H7 (cell line): ENCODE results near the gene NOL4L. TPM values are rescaled to one million over a fixed set of nuclear protein-coding genes. Genes with fewer than 3 reads are reported as not detected.

ENCODE experiments used
- DNase-seq: peaks from one replicate; pipeline ENCODE4 v3.0.0; 2012
- H3K27me3 ChIP-seq: 2 replicates; pipeline ENCODE4 v1.6.0; 2011; ENCODE audit warnings: mild to moderate bottlenecking, low read length; ENCODE audit not compliant: control insufficient read depth, insufficient read depth
- H3K36me3 ChIP-seq: replicated peaks from 2 replicates; pipeline ENCODE4 v1.5.1; 2011; ENCODE audit warnings: low read length; ENCODE audit not compliant: control insufficient read depth, insufficient read depth
- H3K4me3 ChIP-seq: 2 replicates; pipeline ENCODE4 v1.5.1; 2011; ENCODE audit warnings: low read depth, mild to moderate bottlenecking, control low read depth, low read length, moderate library complexity; ENCODE audit not compliant: insufficient read depth
- total RNA-seq: library from RNA; depleted of rRNA; stranded (reverse); fragments of >200 nt; shearing (Covaris generic); gene quantifications from 2 replicates; pipeline ENCODE4 v1.2.3, GENCODE V29; 2014

The NOL4L gene
- total RNA-seq, 1 experiment from 2014 or later, result 26.6 TPM

DNA sequence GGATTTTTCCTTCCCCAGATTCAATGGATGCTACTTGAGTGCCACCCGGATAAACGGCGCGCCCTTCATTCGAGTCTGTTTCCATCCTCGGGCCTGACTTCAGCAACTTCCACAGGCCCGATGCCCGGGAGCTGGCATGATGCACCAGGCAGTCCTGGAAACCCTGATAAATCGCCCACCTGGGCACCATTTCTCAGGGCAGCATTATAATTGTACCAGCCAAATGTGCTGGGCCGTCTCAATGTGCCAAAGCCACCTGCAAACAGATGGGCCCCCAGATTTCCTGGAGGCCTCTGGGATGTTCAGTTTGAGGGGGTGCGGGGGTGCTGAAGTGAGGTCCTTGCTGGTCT, 65.8 kb downstream of the NOL4L start:
- Histone ChIP-seq H3K36me3 (no peaks in the 10 kb centered on the region), H3K27me3 (no peaks in the 10 kb centered on the region), H3K4me3 (no peak overlapping the region)
- no peak for DNase-seq

DNA sequence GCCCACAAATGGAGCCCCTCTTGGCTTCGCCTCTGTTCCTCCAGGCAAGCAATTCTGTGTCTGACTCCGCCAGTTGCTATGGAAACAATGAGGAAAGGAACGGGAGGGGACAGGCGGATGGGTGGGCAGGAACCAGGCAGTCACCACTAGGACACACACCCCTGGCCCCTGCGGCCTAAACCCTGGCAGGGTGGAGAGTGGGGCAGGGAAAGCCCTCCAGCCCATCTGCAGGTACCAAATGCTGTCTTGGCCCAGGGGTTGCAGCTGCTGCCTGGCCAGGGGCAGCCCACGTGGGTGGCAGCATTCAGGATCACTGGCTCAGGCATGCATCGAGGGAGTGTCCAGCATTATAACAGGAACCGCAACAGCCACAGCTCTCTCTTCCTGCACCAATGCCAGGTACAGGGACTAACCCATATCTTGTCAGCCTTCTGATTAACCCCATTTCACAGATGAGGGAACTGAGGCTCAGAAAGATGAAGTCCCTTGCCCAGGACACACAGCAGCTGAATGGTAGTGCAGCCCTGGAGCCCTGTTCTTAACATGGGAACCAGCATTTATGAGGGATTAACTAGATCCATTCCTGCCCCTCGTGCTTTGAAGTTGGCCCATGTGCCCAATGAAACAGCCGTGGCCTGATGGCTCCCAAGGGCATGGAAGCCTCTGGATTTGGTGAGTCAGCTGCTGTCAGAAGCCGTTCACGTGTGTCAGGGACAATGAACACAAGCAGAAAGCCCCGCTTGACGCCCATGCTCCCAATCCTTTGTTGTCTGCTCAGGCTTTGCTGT, 66.3 kb downstream of the NOL4L start:
- peak; percentile 73 for DNase-seq
- no peak overlapping the region for H3K4me3 ChIP-seq
- no peaks in the 10 kb centered on the region for H3K27me3 ChIP-seq
- no peaks in the 10 kb centered on the region for H3K36me3 ChIP-seq

DNA sequence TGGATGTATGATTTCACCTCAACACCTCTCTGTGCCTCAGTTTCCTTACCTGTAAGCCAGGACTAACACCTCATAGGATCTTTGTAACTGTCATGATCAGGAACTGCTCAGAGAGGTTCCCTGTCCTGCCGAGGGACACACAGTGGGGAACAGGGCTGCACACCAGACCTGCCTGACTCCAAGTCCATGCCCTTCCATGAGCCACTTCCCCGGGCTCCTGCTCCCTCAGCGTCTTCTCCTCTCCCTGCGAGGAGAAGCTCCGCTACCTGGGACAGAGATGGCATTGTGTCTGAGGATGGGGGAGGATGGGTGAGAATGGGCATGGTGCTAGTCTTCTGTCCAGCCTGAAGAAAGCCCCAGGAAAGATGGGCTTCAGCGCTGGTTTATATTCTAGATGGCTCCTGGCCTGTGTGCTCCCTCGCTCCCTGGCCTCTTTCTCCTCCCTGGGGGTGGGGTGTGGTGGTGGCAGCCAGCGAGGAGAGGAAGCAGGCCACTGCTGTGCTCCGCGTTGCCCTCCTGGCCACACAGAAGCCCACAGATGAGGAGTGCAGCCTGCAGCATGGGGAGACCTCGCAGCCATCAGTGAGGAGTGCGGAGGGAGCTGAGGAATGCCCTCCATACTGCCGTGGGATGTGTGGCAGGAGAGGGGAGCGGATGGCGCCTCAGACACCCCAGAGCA, 67.1 kb downstream of the NOL4L start:
- Histone ChIP-seq H3K4me3 (no peak overlapping the region), H3K36me3 (no peaks in the 10 kb centered on the region), H3K27me3 (no peaks in the 10 kb centered on the region)
- no peak for DNase-seq

DNA sequence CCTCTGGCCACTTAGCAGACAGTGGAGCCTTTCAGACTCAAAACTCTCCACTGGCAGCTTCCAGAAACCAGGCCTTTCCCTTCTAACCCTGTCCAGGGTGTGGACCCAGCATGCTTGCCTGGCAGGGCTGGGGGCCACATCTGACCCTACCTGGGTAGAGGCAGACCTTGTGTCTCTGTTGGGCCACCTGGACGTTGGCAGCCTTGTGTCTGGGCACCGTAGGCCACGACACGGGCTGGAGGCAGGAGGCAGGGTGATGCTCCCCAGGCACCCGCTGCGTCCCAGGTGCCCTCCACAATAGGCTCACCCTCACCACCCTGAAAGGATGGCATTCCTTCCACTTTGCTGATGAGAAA, 67.6 kb downstream of the NOL4L start:
- Histone ChIP-seq H3K27me3 (no peaks in the 10 kb centered on the region), H3K4me3 (no peak overlapping the region), H3K36me3 (no peaks in the 10 kb centered on the region)
- no peak for DNase-seq

DNA sequence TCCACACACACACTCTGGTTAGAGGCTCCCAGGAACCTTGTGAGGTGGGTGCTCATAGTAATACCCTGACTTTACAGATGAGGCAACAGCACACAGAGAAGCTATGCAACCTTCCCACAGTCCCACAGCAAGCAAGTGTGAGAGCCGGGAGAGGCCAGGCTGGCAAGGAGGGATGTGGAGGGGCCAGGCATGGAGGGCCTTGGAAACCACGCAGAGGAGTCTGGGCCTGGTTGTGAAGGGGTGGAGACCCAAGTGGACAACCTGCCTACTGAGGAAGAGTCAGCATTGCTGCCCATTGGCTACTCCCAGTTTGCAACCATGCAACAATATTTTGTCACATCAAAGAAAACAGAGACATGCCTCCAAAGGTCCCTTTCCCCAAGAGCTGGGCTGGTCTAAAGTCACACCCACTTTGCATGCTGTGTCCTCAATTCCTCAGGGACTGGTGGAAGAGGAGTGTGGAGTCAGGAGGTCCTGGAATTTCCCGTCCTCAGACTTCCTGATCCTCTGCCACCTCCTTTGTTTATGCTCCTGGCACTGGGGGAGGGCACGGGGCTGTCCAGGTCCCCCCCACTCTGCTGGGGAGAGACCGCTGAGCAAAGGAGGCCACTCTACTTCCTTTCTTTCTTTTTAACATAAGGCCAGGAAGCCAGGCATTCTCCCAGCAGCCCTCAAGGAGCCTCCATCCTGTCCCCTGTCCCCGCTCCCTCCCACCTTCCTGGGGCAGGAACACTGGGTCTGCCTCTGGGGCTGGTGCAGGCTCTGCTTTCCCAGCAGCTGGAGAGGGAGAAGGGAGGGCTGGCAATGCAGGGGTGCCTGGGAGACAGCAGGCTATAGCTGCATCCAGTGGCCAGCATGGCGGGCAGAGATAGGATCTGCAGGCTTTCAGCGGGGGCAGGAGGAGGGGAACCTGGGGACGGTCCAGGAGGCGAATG, 68.3 kb downstream of the NOL4L start:
- Histone ChIP-seq H3K36me3 (no peaks in the 10 kb centered on the region), H3K27me3 (no peaks in the 10 kb centered on the region), H3K4me3 (no peak overlapping the region)
- DNase-seq, result peak; percentile 72

DNA sequence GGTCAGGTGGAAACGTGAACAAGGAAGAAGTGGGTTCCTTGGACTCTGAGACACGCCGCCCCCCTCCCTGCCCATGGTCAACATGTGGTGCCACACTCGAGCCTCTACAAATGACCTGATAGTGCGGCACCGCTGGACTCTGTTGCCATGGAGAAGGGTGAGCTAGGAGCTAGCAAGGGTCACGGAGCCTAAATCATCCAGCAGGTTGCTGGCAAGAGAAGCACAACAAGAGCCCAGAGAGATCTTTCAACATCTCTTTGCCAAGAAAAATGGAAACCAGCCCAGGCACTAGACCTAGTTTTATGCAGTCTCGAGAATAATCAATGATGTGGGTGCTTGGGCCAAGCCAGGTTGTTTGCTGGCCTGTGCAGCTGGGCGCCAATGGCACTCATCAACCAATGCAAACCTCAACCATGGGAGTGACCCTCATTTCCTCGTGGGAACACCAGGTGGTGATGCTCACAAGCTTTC, 69.5 kb downstream of the NOL4L start:
- H3K27me3 ChIP-seq, result no peaks in the 10 kb centered on the region
- no peak for DNase-seq
- no peak overlapping the region for H3K4me3 ChIP-seq

DNA sequence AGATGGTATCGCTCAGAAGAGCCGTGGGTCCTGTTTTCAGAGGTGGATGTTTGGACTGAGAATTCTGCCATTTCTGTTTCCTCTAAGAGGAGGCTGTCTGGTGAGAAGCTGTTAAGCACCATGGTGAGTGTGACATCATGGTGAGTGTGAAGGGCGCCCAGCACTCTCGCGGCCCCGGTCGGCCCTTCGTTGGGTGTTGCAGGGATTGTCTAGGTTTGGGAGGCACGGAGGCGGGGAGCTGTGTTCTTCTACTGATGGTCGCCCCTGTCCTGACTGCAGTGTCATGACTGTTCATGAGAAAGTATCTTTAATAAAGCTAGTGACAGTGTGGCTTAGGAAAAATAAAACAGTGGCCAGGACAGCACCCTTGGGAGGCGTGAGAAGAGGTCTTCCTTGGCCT, 70.4 kb downstream of the NOL4L start:
- peak; percentile 11 for DNase-seq
- no peaks in the 10 kb centered on the region for H3K27me3 ChIP-seq
- no peaks in the 10 kb centered on the region for H3K36me3 ChIP-seq
- H3K4me3 ChIP-seq, result no peak overlapping the region

More for the DNA sequence above, 69.5 kb downstream of the NOL4L start:
- H3K36me3 ChIP-seq, result no peaks in the 10 kb centered on the region

DNA sequence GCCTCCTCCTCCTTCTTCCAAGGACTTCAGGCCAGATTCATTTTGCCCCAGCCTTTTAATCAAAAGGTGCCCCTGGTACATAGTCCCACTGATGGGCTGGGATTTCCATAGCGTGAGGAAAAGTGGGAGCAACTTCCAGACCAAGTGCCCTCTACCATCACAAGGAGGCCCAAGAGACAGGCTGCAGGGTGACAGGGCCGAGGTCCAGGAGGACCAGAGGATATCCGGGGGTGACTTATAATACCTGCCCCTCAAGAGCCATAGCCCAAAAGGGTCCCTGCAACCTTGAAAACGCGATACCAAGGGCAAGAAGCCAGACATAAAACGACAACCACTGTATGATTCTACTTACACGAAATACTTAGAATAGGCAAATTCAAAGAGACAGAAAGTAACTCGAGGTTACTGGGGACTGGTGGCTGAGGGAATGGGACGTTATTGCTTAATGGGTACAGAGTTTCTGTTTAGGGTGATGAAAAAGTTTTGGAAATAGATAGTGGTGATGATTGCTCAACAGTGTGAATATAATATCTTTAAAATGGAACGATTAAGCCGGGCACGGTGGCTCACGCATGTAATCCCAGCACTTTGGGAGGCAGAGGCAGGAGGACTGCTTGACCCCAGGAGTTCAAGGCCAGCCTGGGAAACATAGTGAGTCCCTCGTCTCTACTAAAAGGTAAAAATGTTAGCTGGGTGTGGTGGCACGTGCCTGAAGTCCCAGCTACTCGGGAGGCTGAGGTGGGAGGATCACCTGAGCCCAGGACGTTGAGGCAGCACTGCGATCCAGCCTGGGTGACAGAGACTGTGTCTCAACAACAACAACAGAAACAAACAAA, 71.9 kb downstream of the NOL4L start:
- DNase-seq, result peak; percentile 21
- Histone ChIP-seq H3K4me3 (no peak overlapping the region), H3K27me3 (no peaks in the 10 kb centered on the region), H3K36me3 (no peaks in the 10 kb centered on the region)

DNA sequence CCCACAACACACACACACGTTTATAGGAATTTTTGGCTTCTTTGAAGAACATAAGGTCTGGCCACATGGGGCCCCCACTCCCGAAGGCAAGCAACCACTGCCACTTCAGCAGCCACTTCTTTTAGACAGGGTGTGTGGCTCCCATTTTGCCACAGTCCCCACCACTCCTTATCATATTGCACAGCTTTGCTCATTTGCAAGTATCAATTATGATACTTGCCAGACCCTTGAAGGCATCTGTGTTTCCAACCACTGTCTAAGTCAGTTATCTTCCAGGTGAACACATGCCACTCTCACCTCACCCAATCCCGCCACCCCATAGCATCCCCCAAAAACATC, 73.1 kb downstream of the NOL4L start:
- H3K27me3 ChIP-seq, result no peaks in the 10 kb centered on the region
- H3K36me3 ChIP-seq, result no peaks in the 10 kb centered on the region
- H3K4me3 ChIP-seq, result no peak overlapping the region
- DNase-seq, result peak; percentile 10

DNA sequence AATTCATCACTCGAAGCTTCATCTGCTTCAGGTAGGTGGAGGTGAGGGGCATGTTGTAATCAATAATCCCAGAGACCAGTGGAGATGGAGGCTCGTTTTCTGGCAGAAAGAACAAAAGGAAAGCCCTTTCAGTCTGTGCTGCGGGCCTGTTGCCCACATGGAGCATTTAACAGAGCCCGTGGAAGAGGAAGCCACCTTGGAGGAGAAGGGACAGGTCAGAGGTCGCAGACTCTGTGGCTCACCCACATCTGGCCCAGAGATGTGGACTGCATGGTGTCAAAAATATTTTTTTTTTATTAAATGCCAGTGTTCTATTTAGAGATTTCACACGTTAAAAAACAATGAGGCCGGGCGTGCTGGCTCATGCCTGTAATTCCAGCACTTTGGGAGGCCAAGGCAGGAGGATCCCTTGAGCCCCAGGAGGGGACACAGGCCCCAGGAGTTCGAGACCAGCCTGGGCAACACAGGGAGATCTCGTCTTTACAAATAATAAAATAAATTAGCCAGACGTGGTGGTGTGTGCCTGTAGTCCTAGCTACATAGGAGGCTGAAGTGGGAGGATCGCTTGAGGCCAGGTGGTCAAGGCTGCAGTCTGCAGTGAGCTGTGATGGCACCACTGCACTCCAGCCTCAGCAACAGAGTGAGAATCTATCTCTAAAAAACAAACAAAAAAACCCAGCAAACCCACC, 73.6 kb downstream of the NOL4L start:
- Histone ChIP-seq H3K36me3 (no peaks in the 10 kb centered on the region), H3K4me3 (no peak overlapping the region), H3K27me3 (no peaks in the 10 kb centered on the region)
- no peak for DNase-seq

DNA sequence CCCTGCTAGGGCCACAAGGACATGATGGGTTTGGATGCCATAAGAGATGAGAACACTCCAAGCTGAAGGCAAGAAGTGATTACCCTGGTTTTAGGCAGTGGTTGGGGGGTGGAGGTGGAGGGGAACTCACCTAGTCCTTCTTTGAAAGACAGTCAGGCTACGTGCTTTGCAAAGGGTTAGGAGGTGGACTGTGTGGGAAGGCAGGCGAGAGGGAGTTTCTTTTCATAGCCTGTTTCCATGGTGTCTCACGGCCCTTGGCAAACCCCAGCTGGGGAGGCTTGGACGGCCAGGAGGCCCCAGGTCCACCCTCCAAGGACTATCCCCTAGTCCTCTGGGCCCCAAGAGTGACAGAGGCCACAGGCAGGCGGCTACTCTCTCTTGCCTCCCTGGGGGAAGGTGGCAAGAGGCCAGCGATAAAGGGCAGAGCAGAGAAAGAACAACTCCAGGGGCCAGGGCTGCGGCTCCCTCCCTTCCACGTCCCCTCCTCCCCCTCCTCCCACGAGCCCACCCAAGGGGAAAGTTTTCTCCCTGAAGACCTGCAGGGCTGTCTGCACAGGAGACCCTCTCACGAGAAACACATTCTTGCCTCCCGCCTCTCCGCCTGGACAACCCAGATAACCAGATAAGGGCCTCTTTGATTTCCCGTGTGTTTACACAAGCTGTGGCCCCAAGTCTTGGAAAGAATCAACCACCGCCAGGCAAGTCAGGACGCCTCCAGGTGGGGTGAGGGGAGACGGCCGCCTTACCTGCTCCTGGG, 74.4 kb downstream of the NOL4L start:
- Histone ChIP-seq H3K27me3 (no peaks in the 10 kb centered on the region), H3K4me3 (no peak overlapping the region), H3K36me3 (no peaks in the 10 kb centered on the region)
- peak; percentile 73 for DNase-seq

DNA sequence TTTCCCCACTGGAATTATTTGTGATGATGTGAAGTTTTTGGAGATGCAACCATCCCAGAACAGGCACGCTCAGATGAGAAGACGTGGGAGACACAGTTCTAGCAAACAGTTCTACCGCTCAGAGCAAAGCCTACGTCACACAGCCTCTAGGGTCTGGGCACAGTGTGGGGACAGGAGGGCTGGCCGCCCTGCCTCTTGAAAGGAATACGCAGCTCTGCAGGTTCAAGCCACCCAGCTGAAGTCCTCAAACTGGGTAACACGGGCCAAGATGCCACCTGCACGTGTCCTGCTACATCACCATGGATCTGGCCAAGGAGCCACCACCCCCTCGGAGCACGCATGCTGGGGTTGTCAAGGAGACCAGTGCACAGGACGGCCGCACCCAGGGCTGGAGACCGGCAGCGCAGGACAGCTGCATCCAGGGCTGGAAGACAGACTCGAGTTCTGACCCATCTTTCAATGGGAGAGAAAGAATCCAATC, 75.0 kb downstream of the NOL4L start:
- no peaks in the 10 kb centered on the region for H3K27me3 ChIP-seq
- DNase-seq, result no peak

DNA sequence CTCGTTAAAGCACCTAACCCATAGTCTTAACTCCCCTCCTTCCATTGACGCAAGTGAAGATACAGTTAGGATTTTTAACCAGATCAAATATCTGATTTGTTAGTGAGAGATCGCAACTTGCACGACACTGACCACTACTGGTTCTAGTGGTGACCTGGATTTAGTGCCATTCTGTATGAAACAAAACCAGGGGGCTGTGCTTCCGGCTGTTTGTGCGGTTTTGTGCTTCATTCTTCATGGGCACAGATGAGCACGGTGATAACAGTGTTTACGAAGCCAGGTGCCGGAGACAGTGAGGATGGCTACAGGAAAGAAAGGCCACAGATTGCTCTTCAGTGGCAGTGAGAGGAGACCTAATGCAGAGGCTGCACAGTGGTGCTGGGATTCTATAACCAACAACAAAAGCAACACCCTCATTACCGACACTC, 75.5 kb downstream of the NOL4L start:
- no peak overlapping the region for H3K4me3 ChIP-seq
- no peaks in the 10 kb centered on the region for H3K36me3 ChIP-seq
- peak; percentile 73 for DNase-seq
- no peaks in the 10 kb centered on the region for H3K27me3 ChIP-seq

More for the DNA sequence above, 75.0 kb downstream of the NOL4L start:
- Histone ChIP-seq H3K36me3 (no peaks in the 10 kb centered on the region), H3K4me3 (no peak overlapping the region)
